ENCODE measurements around the gene EWSR1. TPM values are rescaled to one million over a fixed set of nuclear protein-coding genes. Genes with fewer than 3 reads are reported as not detected.

EWSR1 gene
- total and polyA plus RNA-seq, 2 experiments from 2014 or later = 391 to 427 TPM

- no peaks in the 10 kb centered on the region for H3K27me3 ChIP-seq (ENCODE audit: insufficient read depth)
- H3K4me3 ChIP-seq = no peak overlapping the region
- Mint-ChIP-seq H3K27ac (no peak overlapping the region), H3K4me1 (peaks cover 2% of the 10 kb centered on the region; the same call in 1 of the 3 replicates), H3K9me3 (no peaks in the 10 kb centered on the region), H3K4me3 (no peak overlapping the region), H3K36me3 (ENCODE audit: low read depth) (peaks cover 29% of the 10 kb centered on the region), H3K27me3 (ENCODE audit: insufficient read depth, low read depth, poor library complexity) (peaks cover 3% of the 10 kb centered on the region)
- ATAC-seq = no peak
- H3K36me3 ChIP-seq (ENCODE audit: insufficient read depth) = peaks cover 8% of the 10 kb centered on the region; the same call in 1 of the 2 replicates
- H3K4me2 ChIP-seq = no peak overlapping the region
- H3K9me2 ChIP-seq (ENCODE audit: insufficient read depth) = no peaks in the 10 kb centered on the region
- no peak overlapping the region for H3K27ac ChIP-seq (ENCODE audit: low read depth)
- DNase-seq (ENCODE audit: low spot score) = no peak
- H2AFZ ChIP-seq = no peak overlapping the region
- TF ChIP-seq ZNF331 (CRISPR knock-in tag; IDR thresholded peaks at IDR 0.05; ENCODE audit: low read depth) = no peak
- TF ChIP-seq ETS1 (IDR thresholded peaks at IDR 0.05) = no peak
- no peak for TF ChIP-seq CTCF (conservative IDR thresholded peaks at IDR 0.05; ENCODE audit: low read depth in 2 of 2)
- no peak for TF ChIP-seq REST (IDR thresholded peaks at IDR 0.05; ENCODE audit: unreplicated experiment)
- H3K79me2 ChIP-seq (replicated peaks; ENCODE audit: insufficient read depth) = no peaks in the 10 kb centered on the region
- no peaks in the 10 kb centered on the region for H3F3A ChIP-seq (replicated peaks; ENCODE audit: low read depth)
- no peaks in the 10 kb centered on the region for H3K4me1 ChIP-seq (ENCODE audit: insufficient read depth)
- H4K20me1 ChIP-seq (replicated peaks; ENCODE audit: insufficient read depth) = no peaks in the 10 kb centered on the region; the same call in 1 of the 2 replicates
These were observed 66.8 kb downstream of the EWSR1 start for GRCh38 chr22:29334696-29335344.

- no peaks in the 10 kb centered on the region for H3K79me2 ChIP-seq (replicated peaks; ENCODE audit: insufficient read depth)
- no peak overlapping the region for H2AFZ ChIP-seq
- Mint-ChIP-seq H3K27me3 (ENCODE audit: insufficient read depth, low read depth, poor library complexity) (peaks cover 5% of the 10 kb centered on the region), H3K4me1 (peaks cover 2% of the 10 kb centered on the region; the same call in 1 of the 3 replicates), H3K27ac (no peak overlapping the region), H3K9me3 (no peaks in the 10 kb centered on the region), H3K4me3 (no peak overlapping the region), H3K36me3 (ENCODE audit: low read depth) (peaks cover 32% of the 10 kb centered on the region)
- DNase-seq (ENCODE audit: low spot score) = no peak
- H3K4me3 ChIP-seq = no peak overlapping the region
- H3K4me2 ChIP-seq = no peak overlapping the region
- no peaks in the 10 kb centered on the region for H3F3A ChIP-seq (replicated peaks; ENCODE audit: low read depth)
- no peaks in the 10 kb centered on the region for H3K9me2 ChIP-seq (ENCODE audit: insufficient read depth)
- no peaks in the 10 kb centered on the region for H3K4me1 ChIP-seq (ENCODE audit: insufficient read depth)
- H4K20me1 ChIP-seq (replicated peaks; ENCODE audit: insufficient read depth) = no peaks in the 10 kb centered on the region; the same call in 1 of the 2 replicates
- H3K36me3 ChIP-seq (ENCODE audit: insufficient read depth) = peaks cover 8% of the 10 kb centered on the region; the same call in 1 of the 2 replicates
- no peak for ATAC-seq
- H3K27ac ChIP-seq (ENCODE audit: low read depth) = no peak overlapping the region
- H3K27me3 ChIP-seq (ENCODE audit: insufficient read depth) = no peaks in the 10 kb centered on the region
- TF ChIP-seq REST (IDR thresholded peaks at IDR 0.05; ENCODE audit: unreplicated experiment) = no peak
- no peak for TF ChIP-seq EZH2phosphoT487 (IDR thresholded peaks at IDR 0.05; ENCODE audit: unreplicated experiment)
- no peak for TF ChIP-seq POLR2AphosphoS5 (IDR thresholded peaks at IDR 0.05; ENCODE audit: low read depth)
- TF ChIP-seq JUNB (IDR thresholded peaks at IDR 0.05; ENCODE audit: unreplicated experiment) = no peak
- no peak for TF ChIP-seq CTCF (conservative IDR thresholded peaks at IDR 0.05; ENCODE audit: low read depth in 2 of 2)
- TF ChIP-seq ETS1 (IDR thresholded peaks at IDR 0.05) = no peak
- no peak for TF ChIP-seq ZNF114 (CRISPR knock-in tag; IDR thresholded peaks at IDR 0.05)
- no peak for TF ChIP-seq STAT1 (IDR thresholded peaks at IDR 0.05; ENCODE audit: unreplicated experiment)
These were observed 67.6 kb downstream of the EWSR1 start for GRCh38 chr22:29335656-29336055.

All from GM23338 (cell line).